HL-60 (cell line): ENCODE results near the gene GRID1.

Source experiments
- CTCF ChIP-seq: IDR thresholded peaks from one replicate; pipeline ENCODE4 v1.5.1; 2011; ENCODE audit warnings: low read length, control low read depth, inconsistent platforms; ENCODE audit not compliant: insufficient read depth
- GABPA ChIP-seq: IDR thresholded peaks from 2 replicates; pipeline ENCODE4 v1.6.1; 2012; ENCODE audit warnings: low read depth
- POLR2AphosphoS5 ChIP-seq: IDR thresholded peaks from 2 replicates; pipeline ENCODE4 v1.6.1; 2012; ENCODE audit warnings: low read depth
- REST ChIP-seq: IDR thresholded peaks from 2 replicates; pipeline ENCODE4 v1.6.1; 2012; ENCODE audit warnings: low read depth; ENCODE audit not compliant: insufficient replicate concordance

- TF ChIP-seq CTCF (no peak), REST (no peak), GABPA (no peak), POLR2AphosphoS5 (no peak)
Observed at GRCh38 chr10:86136934-86137333, 229.7 kb downstream of the GRID1 start.
